Loucy (cell line): ENCODE results near the gene IL17C.

Experiments used
- H2AFZ ChIP-seq: fragments of 200-600 bp; sonication (generic); 2 replicates; pipeline ENCODE4 v1.6.0; 2016; ENCODE audit warnings: antibody characterized with exemption, mild to moderate bottlenecking, low read length, moderate library complexity
- H3F3A ChIP-seq: fragments of 200-600 bp; 2 replicates; pipeline ENCODE4 v1.6.0; 2016; ENCODE audit warnings: antibody characterized with exemption, low read depth, mild to moderate bottlenecking
- H3K27me3 ChIP-seq: fragments of 200-600 bp; sonication (generic); 2 replicates; pipeline ENCODE4 v1.6.1; 2014; ENCODE audit warnings: low read length, mild to moderate bottlenecking; ENCODE audit not compliant: insufficient read depth, poor library complexity, severe bottlenecking
- H3K36me3 ChIP-seq: fragments of 200-600 bp; sonication (generic); 2 replicates; pipeline ENCODE4 v1.6.1; 2016; ENCODE audit warnings: low read length; ENCODE audit not compliant: insufficient read depth
- H3K4me1 ChIP-seq: fragments of 200-600 bp; sonication (generic); 2 replicates; pipeline ENCODE4 v1.5.1; 2014; ENCODE audit warnings: low read length, mild to moderate bottlenecking; ENCODE audit not compliant: insufficient read depth, poor library complexity, severe bottlenecking
- H3K4me2 ChIP-seq: fragments of 200-600 bp; sonication (generic); 2 replicates; pipeline ENCODE4 v1.6.0; 2014; ENCODE audit warnings: antibody characterized with exemption, low read length, low read depth, mild to moderate bottlenecking; ENCODE audit not compliant: poor library complexity, severe bottlenecking
- H3K4me3 ChIP-seq: fragments of 200-600 bp; sonication (generic); 2 replicates; pipeline ENCODE4 v1.5.1; 2014; ENCODE audit warnings: low read length, mild to moderate bottlenecking, mixed read lengths; ENCODE audit not compliant: poor library complexity, severe bottlenecking
- H3K79me2 ChIP-seq: fragments of 200-600 bp; sonication (generic); 2 replicates; pipeline ENCODE4 v1.6.1; 2014; ENCODE audit warnings: low read length; ENCODE audit not compliant: insufficient read depth
- H3K9ac ChIP-seq: fragments of 200-600 bp; sonication (generic); 2 replicates; pipeline ENCODE4 v1.6.0; 2014; ENCODE audit warnings: mild to moderate bottlenecking, low read depth, low read length, moderate library complexity; ENCODE audit not compliant: poor library complexity, severe bottlenecking
- H3K9me2 ChIP-seq: fragments of 200-600 bp; sonication (generic); replicated peaks from 2 replicates; pipeline ENCODE4 v1.6.1; 2016; ENCODE audit warnings: low read depth, low read length, mixed read lengths
- H3K9me3 ChIP-seq: fragments of 200-600 bp; sonication (generic); 2 replicates; pipeline ENCODE4 v1.6.1; 2014; ENCODE audit warnings: mild to moderate bottlenecking, antibody characterized with exemption, low read length, low read depth; ENCODE audit not compliant: insufficient read depth
- H4K20me1 ChIP-seq: fragments of 200-600 bp; sonication (generic); 2 replicates; pipeline ENCODE4 v1.6.0; 2014; ENCODE audit warnings: antibody characterized with exemption, low read length, mild to moderate bottlenecking; ENCODE audit not compliant: insufficient read depth, poor library complexity, severe bottlenecking
- EZH2phosphoT487 ChIP-seq: fragments of 200-600 bp; IDR thresholded peaks from 2 replicates; pipeline ENCODE4 v1.6.1; 2018; ENCODE audit warnings: antibody characterized with exemption, mild to moderate bottlenecking, moderate library complexity, borderline replicate concordance
- TF ChIP-seq, protein P1 (sequence below): fragments of 200-600 bp; sonication (generic); conservative IDR thresholded peaks from 2 replicates; pipeline ENCODE4 v1.5.1; 2014; ENCODE audit warnings: mild to moderate bottlenecking, antibody characterized with exemption, low read length

IL17C gene

DNA sequence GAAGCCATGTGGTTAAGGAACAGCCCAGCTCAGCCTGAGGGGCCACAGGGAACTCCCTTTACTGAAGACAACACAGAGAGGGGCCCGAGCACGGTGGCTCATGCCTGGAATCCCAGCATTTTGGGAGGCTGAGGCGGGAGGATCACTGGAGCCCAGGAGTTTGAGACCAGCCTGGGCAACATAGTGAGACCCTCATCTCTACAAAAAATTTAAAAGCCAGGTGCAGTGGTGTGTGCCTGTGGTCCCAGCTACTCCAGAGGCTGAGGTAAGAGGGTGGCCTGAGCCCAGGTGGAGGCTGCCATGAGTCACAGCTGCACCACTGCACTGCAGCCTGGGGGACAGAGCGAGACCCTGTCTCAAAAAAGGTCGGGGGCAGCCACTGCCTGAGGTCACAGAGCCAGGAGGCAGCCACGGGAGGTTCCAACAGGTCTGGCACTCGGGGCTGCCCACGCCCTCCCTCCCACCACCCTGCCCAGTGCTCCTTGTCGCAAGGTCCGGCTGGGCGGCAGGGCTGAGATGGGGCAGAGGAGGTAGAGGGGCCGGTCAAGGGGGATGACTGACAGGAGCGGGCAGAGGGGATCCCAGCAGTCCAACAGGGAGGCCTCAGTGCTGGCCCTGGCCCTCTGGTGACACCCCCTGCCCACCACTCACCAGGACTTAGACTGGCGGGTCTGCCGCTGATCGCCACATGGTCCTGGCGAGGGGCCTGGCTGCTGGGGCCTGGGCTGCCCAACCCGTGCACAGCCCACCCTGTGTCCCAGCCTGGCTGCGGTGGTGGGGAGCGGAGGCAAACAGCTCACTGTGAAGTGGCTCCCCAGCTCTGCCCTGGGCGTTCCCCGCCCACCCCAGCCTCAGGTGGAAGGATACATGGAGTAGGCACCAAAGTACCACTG is 9.1 kb downstream of the IL17C start:
- Histone ChIP-seq H3K36me3 (no peaks in the 10 kb centered on the region), H2AFZ (no peak overlapping the region), H4K20me1 (peaks cover 12% of the 10 kb centered on the region), H3K4me1 (peaks cover 5% of the 10 kb centered on the region), H3K4me2 (no peak overlapping the region), H3K9me2 (no peaks in the 10 kb centered on the region), H3K79me2 (peaks cover 23% of the 10 kb centered on the region), H3F3A (no peaks in the 10 kb centered on the region), H3K4me3 (no peak overlapping the region), H3K27me3 (no peaks in the 10 kb centered on the region), H3K9me3 (no peaks in the 10 kb centered on the region), H3K9ac (no peak overlapping the region)
- TF ChIP-seq, protein P1, sequence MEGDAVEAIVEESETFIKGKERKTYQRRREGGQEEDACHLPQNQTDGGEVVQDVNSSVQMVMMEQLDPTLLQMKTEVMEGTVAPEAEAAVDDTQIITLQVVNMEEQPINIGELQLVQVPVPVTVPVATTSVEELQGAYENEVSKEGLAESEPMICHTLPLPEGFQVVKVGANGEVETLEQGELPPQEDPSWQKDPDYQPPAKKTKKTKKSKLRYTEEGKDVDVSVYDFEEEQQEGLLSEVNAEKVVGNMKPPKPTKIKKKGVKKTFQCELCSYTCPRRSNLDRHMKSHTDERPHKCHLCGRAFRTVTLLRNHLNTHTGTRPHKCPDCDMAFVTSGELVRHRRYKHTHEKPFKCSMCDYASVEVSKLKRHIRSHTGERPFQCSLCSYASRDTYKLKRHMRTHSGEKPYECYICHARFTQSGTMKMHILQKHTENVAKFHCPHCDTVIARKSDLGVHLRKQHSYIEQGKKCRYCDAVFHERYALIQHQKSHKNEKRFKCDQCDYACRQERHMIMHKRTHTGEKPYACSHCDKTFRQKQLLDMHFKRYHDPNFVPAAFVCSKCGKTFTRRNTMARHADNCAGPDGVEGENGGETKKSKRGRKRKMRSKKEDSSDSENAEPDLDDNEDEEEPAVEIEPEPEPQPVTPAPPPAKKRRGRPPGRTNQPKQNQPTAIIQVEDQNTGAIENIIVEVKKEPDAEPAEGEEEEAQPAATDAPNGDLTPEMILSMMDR, result no peak
- no peak for TF ChIP-seq EZH2phosphoT487

GRCh38 chr16:88649195-88649923 is 11.0 kb downstream of the IL17C start:
- no peaks in the 10 kb centered on the region for H3K9me3 ChIP-seq
- no peaks in the 10 kb centered on the region for H3K27me3 ChIP-seq
- H3K9me2 ChIP-seq, result no peaks in the 10 kb centered on the region
- H3K36me3 ChIP-seq, result no peaks in the 10 kb centered on the region; the same call in 1 of the 2 replicates
- peaks cover 23% of the 10 kb centered on the region for H3K79me2 ChIP-seq
- peak overlapping the region; percentile 96 for H3K4me2 ChIP-seq
- H2AFZ ChIP-seq, result no peak overlapping the region
- peaks cover 12% of the 10 kb centered on the region for H4K20me1 ChIP-seq
- H3K9ac ChIP-seq, result peak overlapping the region; percentile 79
- H3K4me3 ChIP-seq, result peak overlapping the region; percentile 89
- peaks cover 5% of the 10 kb centered on the region for H3K4me1 ChIP-seq
- TF ChIP-seq, protein P1, result no peak
- TF ChIP-seq EZH2phosphoT487, result no peak
- H3F3A ChIP-seq, result no peaks in the 10 kb centered on the region

DNA sequence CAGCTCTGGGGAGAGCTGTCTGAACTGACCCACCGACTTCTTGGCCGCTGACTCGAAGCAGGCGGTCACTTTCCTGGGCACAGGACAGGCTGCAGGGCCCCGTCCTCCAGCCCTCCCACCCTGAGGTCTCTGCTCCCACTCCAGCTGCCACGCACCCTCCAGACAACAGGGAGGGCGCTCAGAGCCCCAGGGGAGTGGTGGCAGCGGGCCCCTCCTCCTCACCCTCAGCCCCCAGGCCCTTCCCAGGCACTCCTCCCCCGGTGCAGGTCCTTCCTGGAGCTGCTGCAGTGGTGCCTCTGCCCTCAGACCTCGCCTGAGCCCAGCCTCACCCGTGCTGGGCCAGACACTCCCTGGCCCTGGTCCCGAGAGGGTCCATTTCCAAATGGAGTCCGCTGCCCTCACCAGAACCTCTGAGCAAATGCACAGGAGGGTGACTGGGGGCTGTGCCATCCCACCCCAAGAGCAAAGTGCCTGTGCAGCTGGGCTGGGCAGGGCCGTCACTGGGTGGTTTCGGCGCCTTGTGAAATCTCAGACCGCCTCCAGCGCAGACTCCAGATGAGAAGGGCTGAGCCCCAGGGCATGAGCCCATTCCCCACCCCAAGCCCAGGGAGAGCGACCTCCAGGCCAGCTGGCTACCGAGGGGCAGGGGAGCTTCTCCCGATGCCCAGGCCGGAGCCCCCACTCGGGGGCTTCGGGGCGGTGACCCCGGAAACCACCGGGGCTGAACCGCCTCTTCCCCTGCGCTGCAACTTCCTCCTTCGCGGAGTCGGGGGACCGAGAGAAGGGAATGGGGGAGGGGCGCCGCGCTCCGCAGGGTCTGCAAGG is 11.8 kb downstream of the IL17C start:
- peak overlapping the region; percentile 89 for H3K4me3 ChIP-seq
- TF ChIP-seq, protein P1, result no peak
- no peak for TF ChIP-seq EZH2phosphoT487
- H3K4me1 ChIP-seq, result peaks cover 5% of the 10 kb centered on the region
- H3K36me3 ChIP-seq, result no peaks in the 10 kb centered on the region; the same call in 1 of the 2 replicates
- no peaks in the 10 kb centered on the region for H3K9me2 ChIP-seq
- no peaks in the 10 kb centered on the region for H3K9me3 ChIP-seq
- H2AFZ ChIP-seq, result no peak overlapping the region
- peaks cover 23% of the 10 kb centered on the region for H3K79me2 ChIP-seq
- no peaks in the 10 kb centered on the region for H3K27me3 ChIP-seq
- H3K4me2 ChIP-seq, result peak overlapping the region; percentile 96
- H3F3A ChIP-seq, result no peaks in the 10 kb centered on the region
- peak overlapping the region; percentile 79 for H3K9ac ChIP-seq
- H4K20me1 ChIP-seq, result peaks cover 12% of the 10 kb centered on the region
